ENCODE measurements around the gene PRR3.

- TF ChIP-seq CTCF (IDR thresholded peaks at IDR 0.05; ENCODE audit: insufficient read depth, low read depth, low read length) (no peak), EZH2 (IDR thresholded peaks at IDR 0.05; ENCODE audit: insufficient read depth, low read length) (no peak)
Observed at GRCh38 chr6:30520522-30520921, 36.6 kb upstream of the PRR3 start.

Data from astrocyte (in vitro differentiated cells and primary cell).